Pancreas (tissue), 10 donors: Measurements from ENCODE around the gene LIN52. TPM values are rescaled to one million over a fixed set of nuclear protein-coding genes. Genes with fewer than 3 reads are reported as not detected.

ENCODE experiments used
- ATAC-seq, 4 donors: fragments of 200-7000 bp; cut with Tn5 transposase; one replicate each; pipeline versions ENCODE4 v1.8.0 to v1.9.1; 2020; ENCODE audit warnings: mild to moderate bottlenecking in 4 of 4, moderate library complexity in 4 of 4
- DNase-seq, 6 donors: peaks; one replicate each; pipeline ENCODE4 v3.0.0-alpha.2; 2020
- FAIRE-seq: peaks from 2 replicates; lab custom pipeline; 2012; peaks lifted over from hg19 to GRCh38; lab: Jason Lieb, UNC
- H3K27ac ChIP-seq, 4 donors: fragments of 200-600 bp; sonication (generic); 1 replicate in 3 of 4; 2 replicates in 1 of 4; pipeline versions ENCODE4 v1.5.0 to v1.8.0; 2020
- H3K27me3 ChIP-seq, 4 donors: fragments of 200-600 bp; one replicate each; pipeline ENCODE4 v1.8.0; 2021
- H3K36me3 ChIP-seq, 3 donors: fragments of 200-600 bp; sonication (generic) in 1 of 3; one replicate each; pipeline versions ENCODE4 v1.5.0 to v1.8.0; 2020 to 2021
- H3K4me1 ChIP-seq, 3 donors: fragments of 200-600 bp; one replicate each; pipeline ENCODE4 v1.8.0; 2021
- H3K4me3 ChIP-seq, 4 donors: fragments of 200-600 bp; sonication (generic) in 2 of 4; one replicate each; pipeline versions ENCODE4 v1.5.0 to v1.8.0; 2020 to 2021
- H3K9me3 ChIP-seq, 4 donors: fragments of 200-600 bp; one replicate each; pipeline ENCODE4 v1.8.0; 2021
- CTCF ChIP-seq, 4 donors: fragments of 200-600 bp; sonication (generic) in 3 of 4; IDR thresholded peaks; one replicate each; pipeline versions ENCODE4 v1.5.0 to v1.8.0; 2021; ENCODE audit warnings: antibody characterized with exemption in 4 of 4
- WGBS, 2 donors: extraction: QIAGEN DNeasy Blood & Tissue Kit; methylation state at CpG; one replicate each; pipeline ENCODE4 v1.1.7; 2013; 5-methylcytosine and 5-hydroxymethylcytosine counted together
- intact Hi-C, 3 donors: fragments of 100-400 bp; cut with DNase I; formaldehyde crosslinking; loops; one replicate each; pipeline versions ENCODE4 v1.11.1 to v1.14.2; 2022
- polyA plus RNA-seq, 2 donors: library from polyadenylated mRNA; stranded (reverse); fragments of 200-250 nt; gene quantifications; one replicate each; pipeline ENCODE4 v1.2.3, GENCODE V29; 2013
- total RNA-seq, 6 donors: library from RNA; stranded (reverse); fragmentation: NEBNext Ultra II Directional in 4 of 6; extraction: Animal tissue kit (Norgen Biotek cat#: 25700) in 4 of 6; gene quantifications; one replicate each; pipeline versions ENCODE4 v1.2.1 to v1.2.4, GENCODE V29; 2021 to 2023
- donor health status: healthy with polysubstance abuse.
- donor health status: DM: no; HTN: no; CAD: no; lungs with moderate emphysema.
- donor health status: DM: no; HTN: no; CAD: no.
- donor health status: control.
- donor health status: control.
- donor health status: Bipolar disorder and iron deficiency.
- donor health status: DM: yes; HTN: yes; CAD: no.
- donor health status: DM: no; HTN: no; CAD: no.
- donor health status: DM: no; HTN: no; CAD: no.
- donor health status: DM: yes; HTN: yes; CAD: no.

Gene LIN52
- total and polyA plus RNA-seq, 8 donors, result 1.6 to 4.6 (median 3.1) TPM

- intact Hi-C loops, result no loop called here
- Histone ChIP-seq H3K4me3 (no peak overlapping the region), H3K27ac (no peak overlapping the region), H3K4me1 (peaks cover 0 to 7% (median 3%) of the 10 kb centered on the region in 3 donors), H3K27me3 (no peaks in the 10 kb centered on the region), H3K36me3 (peaks cover 0 to 18% (median 0%) of the 10 kb centered on the region in 3 donors), H3K9me3 (no peaks in the 10 kb centered on the region)
- DNase-seq (no peak), FAIRE-seq (no peak), ATAC-seq (no peak)
- TF ChIP-seq CTCF (IDR thresholded peaks at IDR 0.05), result no peak
- WGBS, 2 donors, result 93 to 96% methylated on average over 3 of the region's 3 CpGs
These were observed 19.9 kb upstream of the LIN52 start for GRCh38 chr14:74064883-74065282.

DNA sequence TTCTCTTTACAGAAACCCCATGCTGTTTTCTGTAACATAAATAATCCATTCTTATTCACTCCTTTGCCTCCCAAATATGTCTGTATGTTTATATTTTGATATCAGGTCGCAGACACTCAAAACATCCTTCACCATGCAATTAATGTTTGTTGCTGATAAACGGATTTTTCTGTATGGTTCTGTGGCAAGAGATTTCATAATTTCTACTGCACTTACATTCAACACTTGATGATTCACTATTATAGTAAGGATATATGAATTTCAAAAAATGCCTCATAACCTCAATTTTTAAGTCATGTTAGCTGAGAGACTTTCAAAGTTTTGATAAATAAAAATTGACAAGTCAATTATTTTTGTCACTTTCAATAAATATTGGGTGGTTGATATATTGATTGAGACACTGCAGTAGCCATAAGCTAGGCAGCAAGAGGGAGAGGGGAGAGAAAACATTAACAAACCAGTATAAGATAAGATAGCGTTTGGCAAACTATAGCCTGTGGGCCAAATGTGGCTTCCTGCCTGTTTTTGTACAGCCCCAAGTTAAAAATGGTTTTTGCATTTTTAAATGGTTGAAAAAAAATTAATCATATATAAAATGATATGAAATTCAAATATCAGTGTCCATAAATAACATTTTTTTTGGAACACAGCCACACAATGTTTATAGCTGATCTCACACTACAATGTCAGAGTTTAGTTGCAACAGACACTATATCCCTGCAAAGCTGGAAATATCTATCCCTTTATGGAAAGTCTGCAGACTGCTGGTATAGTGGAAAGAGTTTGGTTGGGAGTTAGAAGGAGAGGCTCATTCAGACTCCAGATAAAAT is 18.8 kb upstream of the LIN52 start:
- Histone ChIP-seq H3K27me3 (no peaks in the 10 kb centered on the region), H3K27ac (no peak overlapping the region), H3K36me3 (peaks cover 0 to 26% (median 0%) of the 10 kb centered on the region in 3 donors), H3K4me3 (no peak overlapping the region), H3K9me3 (no peaks in the 10 kb centered on the region), H3K4me1 (peaks cover 0 to 7% (median 3%) of the 10 kb centered on the region in 3 donors)
- 44 to 49% methylated on average over 3 of the region's 3 CpGs for WGBS, 2 donors
- intact Hi-C loops, result no loop called here
- ATAC-seq (peak in 1 of 4 donors; percentile 51), FAIRE-seq (no peak), DNase-seq (no peak)
- no peak for TF ChIP-seq CTCF (IDR thresholded peaks at IDR 0.05)

GRCh38 chr14:74077401-74077800 is 7.4 kb upstream of the LIN52 start:
- no peak overlapping the region for H3K27ac ChIP-seq
- H3K36me3 ChIP-seq, result peaks cover 0 to 5% (median 0%) of the 10 kb centered on the region in 3 donors
- TF ChIP-seq CTCF (IDR thresholded peaks at IDR 0.05), result no peak
- FAIRE-seq (no peak), ATAC-seq (no peak), DNase-seq (no peak)
- H3K4me3 ChIP-seq, result no peak overlapping the region
- WGBS, 2 donors, result 98 to 100% methylated on average over 1 of the region's 1 CpG
- intact Hi-C loops, result no loop called here
- H3K4me1 ChIP-seq, result peaks cover 0 to 15% (median 5%) of the 10 kb centered on the region in 3 donors
- no peaks in the 10 kb centered on the region for H3K27me3 ChIP-seq
- H3K9me3 ChIP-seq, result no peaks in the 10 kb centered on the region

GRCh38 chr14:74080820-74081460 is 3.8 kb upstream of the LIN52 start:
- Histone ChIP-seq H3K9me3 (no peaks in the 10 kb centered on the region), H3K4me1 (peaks cover 6 to 19% (median 12%) of the 10 kb centered on the region in 3 donors), H3K27ac (peak overlapping the region in 2 of 4 donors; percentile 37 to 60), H3K4me3 (no peak overlapping the region), H3K27me3 (no peaks in the 10 kb centered on the region), H3K36me3 (no peaks in the 10 kb centered on the region)
- WGBS, 2 donors, result 25 to 31% methylated on average over 4 of the region's 4 CpGs
- no peak for TF ChIP-seq CTCF (IDR thresholded peaks at IDR 0.05)
- intact Hi-C loops, result no loop called here
- ATAC-seq (no peak), DNase-seq (no peak), FAIRE-seq (no peak)
